Frontal cortex (tissue), 4 donors: ENCODE measurements around the gene FNBP1. TPM values are rescaled to one million over a fixed set of nuclear protein-coding genes. Genes with fewer than 3 reads are reported as not detected.
A peak's percentile ranks its signal among the peaks of the same experiment; 100 is the strongest.
"Not testable (repeated sequence)": the region's sequence is repeated elsewhere in the genome, so short reads cannot be mapped to it uniquely, and the experiment has no call there.

Experiments
- DNase-seq, 2 donors: peaks; one replicate each; pipeline ENCODE4 v3.0.0; 2012; ENCODE audit warnings: low spot score in 2 of 2
- FAIRE-seq: peaks from 2 replicates; lab custom pipeline; 2012; peaks lifted over from hg19 to GRCh38; lab: Jason Lieb, UNC
- total RNA-seq: library from RNA; depleted of rRNA; stranded (reverse); fragments of >200 nt; gene quantifications from one replicate; pipeline ENCODE4 v1.2.3, GENCODE V29; 2014
- donor health status: control.
- donor health status: control.
- donor health status: control.

Gene FNBP1
- total RNA-seq, 1 donor from 2014 or later = 49.7 TPM

DNA sequence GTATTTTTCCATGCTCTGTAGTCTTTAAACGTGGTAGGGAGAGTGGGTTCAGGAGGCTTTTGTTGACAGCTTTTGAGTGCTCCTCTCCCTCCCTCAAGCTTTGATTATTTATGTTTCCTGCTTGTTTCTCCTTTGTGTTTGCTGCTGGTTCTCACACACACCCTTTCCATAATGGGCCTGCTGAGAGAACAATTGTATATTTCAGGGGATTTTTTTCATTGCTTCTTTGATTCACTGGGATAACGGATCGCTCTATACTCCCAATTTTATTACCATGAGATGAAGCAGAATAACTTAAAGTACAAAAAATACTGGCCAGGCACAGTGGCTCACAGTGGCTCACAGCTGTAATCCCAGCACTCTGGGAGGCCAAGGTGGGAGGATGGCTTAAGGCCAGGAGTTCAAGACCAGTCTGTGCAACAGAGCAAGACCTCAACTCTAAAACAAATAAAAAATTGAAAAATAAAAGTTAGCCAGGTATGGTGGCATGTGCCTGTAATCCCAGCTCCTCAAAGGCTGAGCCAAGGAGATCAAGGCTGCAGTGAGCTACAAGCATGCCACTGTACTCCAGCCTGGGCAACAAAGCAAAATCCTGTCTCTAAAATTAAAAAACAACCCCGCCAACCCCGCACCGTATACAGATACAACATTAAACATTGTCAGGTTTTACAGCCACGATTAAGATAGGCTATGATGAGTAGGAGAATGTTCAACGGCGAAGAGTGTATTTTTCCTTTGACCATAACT lies 140.8 kb downstream of the FNBP1 start:
- no peak for FAIRE-seq
- DNase-seq = no peak

DNA sequence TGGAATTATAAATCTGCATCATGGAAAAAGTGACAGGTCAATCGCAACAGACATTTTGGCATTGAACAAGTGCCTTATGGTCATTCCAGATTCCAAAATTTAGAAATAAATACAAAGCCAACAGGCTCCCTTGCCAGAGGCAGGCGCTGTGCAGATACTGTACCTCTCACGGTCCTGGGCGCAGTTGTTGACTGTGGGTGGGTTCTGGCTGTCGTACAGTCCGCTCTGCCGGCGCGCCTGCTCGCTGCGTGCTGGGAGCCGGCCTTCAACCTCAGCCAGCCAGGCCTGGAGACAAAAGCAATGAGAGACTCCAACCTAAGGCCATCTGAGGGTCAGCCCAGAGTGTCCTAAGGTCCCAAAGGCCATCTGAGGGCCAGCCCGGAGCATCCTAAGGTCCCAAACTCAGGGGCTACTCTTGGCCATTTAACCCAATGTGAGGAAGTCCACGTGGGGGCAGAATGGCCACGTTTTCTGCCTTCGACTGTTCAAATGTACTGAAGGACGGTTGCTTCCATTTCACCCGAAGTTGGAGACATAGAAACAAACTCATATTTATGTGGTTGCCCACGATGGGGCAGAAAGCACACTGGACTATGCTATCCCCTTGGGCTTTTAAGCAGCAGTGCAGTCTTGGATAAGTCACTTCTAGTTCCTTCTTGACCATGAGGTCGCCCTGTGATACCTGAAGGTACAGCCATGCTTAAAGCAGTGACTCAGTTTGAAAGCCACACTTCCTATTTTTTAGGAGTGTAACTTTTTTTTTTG lies 142.5 kb downstream of the FNBP1 start:
- no peak for FAIRE-seq
- DNase-seq = no peak

DNA sequence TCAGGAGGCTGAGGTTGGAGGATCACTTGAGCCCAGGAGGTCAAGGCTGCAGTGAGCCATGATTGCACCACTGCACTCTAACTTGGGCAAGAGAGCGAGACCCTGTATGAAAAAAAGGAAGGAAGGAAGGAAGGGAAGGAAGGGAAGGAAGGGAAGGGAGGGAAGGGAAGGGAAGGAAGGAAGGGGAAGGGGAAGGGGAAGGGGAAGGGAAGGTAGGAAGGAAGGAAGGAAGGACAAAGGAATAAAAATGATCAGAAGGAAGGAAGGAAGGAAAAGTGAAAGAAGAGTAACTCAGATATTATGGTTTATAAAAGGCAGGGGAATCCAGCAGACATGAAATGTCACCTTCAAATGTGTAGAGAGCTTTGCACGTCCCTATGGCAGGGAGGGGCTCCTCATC lies 143.4 kb downstream of the FNBP1 start:
- no peak for FAIRE-seq
- DNase-seq = no peak

DNA sequence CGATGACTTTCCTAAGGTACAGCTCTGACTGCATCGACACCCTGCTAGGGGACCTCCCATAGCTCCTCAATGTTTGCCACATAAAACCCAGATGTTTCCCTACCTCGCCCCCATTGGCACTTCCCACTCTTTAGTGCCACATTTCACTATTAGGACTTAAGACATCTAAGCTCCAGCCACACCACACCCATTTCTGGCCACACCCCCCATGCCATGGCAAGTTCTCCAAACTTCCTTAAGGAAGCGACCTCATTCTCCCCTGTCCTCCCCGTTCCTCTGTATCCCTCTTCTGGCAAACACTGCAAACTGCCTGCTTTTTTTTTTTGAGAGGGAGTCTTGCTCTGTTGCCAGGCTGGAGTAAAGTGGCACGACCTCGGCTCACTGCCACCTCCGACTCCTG lies 144.8 kb downstream of the FNBP1 start:
- FAIRE-seq = no peak
- DNase-seq = no peak

DNA sequence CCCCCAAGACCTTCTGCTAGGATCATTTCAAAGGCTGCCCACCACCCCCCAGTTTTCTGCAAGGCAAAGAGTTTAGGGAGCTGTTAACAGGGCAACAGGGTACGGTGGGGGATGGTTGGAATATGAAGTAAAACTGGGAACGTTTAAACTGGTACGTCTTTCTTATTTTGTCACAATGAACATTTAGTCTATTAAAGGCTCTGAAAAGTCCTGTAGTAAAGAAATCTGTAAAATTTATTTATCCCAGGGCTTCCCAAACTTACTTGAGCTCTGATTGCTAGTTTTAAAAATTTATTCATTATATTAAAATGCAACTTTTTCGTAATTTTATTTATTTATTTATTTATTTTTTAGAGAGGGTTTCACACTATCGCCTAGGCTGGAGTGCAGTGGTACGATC lies 145.7 kb downstream of the FNBP1 start:
- DNase-seq (no peak), FAIRE-seq (no peak)

DNA sequence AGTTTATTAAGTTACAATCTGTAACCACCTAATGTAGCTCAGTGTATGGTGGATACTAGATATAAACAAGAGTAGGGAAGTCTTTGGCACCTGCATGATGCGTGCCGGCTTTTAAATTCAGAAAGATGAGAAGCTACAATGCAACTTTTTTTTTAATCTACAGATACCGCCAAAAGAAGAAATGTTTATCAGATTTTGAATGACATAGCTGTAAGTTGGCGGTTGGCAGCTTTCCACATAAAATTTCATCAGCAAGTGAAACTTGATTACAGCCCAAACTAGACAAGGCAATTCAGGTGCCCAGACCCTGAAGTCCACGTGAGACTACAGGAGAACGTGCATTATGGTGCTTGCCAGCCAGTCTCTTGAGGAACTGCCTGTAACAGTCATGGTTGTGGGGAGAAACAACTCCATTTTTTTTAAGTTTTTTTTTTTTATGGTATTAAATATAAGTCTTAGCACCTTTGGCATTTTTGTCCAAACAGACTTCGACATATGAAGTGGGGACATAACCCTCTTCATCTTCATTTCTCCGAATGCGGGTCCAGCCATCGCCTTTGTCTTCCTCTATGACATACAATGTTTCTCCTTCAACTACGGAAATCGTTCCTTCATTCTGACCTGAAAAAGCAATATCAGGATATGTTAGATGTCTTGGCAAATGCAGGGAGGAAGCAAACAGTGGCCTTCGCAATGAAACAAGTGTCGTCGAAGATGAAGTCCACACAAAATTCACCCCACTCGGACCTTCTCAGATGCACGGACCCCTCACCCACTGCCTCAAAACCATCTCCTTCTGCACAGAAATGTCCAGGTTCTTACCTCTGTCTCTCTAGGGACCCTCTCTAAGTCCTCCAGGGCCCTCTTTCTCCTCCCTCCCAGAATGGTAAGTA lies 147.4 kb downstream of the FNBP1 start:
- no peak for DNase-seq
- FAIRE-seq = no peak

DNA sequence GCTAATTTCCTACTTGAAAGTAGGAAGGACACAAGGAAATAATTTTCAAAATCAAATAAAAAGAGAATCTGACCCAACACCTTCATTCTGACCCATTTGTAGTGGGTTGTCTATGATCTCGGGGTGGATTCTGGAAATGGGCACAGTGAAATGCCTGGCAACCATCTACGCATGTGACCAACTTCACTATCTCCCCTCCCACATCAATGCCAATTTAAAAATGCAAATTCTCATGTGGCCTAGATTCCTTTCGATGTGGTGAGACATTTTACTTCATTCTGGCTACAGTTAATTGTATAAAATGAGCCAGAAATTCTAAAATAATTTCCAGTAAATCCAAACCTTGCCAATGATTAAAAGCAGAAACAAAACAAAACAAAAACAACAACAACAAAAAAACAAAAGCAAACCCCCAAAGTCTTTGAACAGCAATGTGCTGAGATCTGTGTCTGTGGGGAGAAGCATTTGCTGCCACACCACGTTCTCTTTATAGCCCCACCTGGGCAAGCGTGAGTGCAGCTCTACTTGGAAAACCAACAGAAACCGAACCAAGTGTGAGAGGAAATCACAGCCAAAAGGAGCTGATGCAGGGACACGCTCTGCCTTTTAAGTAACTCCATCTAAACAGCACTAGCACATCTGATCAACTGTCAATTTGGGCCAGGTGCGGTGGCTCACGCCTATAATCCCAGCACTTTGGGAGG lies 148.7 kb downstream of the FNBP1 start:
- FAIRE-seq (no peak), DNase-seq (no peak)

DNA sequence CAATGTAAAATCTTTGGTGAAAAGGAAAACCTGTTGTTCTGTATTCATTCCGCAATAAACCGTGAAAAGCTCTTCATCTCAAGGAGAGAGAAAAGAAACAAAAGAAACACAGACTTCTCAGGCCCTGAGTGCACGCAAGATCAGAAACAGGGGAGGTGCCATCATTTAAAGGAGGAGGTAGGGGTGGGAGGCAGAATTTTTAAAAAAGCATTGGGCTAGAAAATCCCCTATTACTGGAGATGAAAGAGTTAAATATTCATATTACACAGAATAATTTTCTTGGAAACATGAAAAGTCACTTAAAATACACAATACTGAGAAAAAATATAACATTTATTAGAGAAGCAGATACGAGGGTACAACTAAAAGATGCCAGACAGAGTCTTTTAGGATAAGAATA lies 151.4 kb downstream of the FNBP1 start:
- FAIRE-seq (no peak), DNase-seq (no peak)

DNA sequence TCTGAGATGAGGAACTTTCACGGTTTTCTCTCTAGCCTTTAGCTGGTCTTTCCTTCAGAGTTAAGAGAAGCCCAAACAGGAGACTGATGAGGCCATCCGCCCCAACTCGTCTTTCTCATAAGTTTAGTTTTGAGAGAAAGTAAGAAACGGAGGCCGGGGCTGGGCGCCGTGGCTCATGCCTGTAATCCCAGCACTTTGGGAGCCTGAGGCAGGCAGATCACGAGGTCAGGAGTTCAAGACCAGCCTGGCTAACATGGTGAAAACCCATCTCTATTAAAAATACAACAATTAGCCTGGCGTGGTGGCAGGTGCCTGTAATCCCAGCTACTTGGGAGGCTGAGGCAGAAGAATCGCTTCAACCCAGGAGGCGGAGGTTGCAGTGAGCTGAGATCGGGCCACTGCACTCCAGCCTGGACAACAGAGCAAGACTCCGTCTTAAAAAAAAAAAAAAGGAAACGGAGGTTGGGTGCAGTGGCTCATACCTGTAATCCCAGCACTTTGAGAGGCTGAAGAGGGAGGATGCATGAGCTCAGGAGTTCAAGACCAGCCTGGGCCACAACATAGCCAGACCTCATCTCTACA lies 152.2 kb downstream of the FNBP1 start:
- not testable (repeated sequence) for DNase-seq, FAIRE-seq

DNA sequence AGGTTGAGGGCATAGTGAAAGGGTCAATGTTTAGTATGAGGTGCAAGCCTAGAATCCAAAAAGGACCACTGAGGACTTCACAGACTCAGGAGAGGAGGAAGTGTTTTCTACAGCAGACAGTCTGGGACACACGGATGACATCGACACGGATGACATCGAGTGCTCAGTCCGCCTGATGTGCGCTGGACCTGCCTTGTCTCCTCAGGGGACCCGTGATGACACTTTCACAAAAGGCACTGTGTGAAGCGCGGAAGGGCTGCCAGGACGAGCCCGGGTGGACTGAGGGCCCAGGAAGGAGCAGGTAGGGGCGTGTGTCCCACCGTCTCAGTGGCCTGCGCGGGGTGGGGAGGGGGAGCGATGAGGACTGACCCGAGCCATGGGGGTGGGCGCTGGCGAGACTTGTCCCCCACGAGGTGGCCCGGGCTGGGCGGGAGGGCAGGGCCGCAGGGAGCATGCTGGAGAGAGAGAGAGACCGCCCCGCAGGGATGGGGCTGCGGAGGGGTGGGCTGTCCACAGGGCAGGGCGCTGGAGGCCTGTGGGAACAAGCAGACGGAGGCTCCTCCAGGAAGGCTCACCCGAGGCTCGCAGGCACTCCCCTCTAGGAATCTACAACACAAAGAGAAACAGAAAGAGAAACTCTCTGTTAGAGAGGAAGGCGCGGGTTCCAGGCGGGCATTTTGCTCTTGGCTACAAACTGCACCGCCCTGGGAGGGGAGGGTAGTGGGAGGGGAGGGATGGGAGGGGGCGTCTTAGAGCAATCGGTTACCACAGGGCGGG lies 152.9 kb downstream of the FNBP1 start:
- no peak for FAIRE-seq
- DNase-seq = no peak

DNA sequence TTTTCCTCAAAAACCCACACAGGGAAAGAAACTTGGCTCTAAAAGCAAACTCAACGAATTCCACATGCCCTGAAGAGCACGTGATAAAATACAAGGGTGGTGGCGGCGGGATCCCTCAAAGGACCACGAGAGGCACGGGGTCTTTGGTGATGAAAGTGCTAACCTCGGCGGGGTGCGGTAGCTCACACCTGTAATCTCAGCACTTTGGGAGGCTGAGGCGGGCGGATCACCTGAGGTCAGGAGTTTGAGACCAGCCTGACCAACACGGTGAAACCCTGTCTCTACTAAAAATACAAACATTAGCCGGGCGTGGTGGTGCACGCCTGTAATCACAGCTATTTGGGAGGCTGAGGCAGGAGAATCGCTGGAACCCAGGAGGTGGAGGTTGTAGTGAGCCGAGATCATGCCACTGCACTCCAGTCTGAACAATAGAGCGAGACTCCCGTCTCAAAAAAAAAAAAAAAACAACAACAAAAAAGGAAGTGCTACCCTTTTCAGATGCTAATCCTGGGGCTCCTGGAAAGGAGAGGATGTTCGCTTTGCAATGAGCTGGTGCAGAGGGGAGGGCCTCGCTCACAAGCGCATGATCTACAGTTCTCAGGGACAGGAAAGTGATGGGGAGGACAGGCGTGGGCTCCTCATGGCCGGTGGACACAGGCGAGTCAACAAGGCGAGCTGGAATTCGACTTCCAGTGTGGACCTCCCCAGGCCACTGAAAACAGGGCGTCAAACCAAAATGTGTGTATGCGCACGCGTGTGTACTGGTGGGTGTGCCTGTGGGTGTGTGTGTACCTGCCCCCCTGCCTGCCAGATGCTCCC lies 153.7 kb downstream of the FNBP1 start:
- no peak for FAIRE-seq
- DNase-seq = no peak

DNA sequence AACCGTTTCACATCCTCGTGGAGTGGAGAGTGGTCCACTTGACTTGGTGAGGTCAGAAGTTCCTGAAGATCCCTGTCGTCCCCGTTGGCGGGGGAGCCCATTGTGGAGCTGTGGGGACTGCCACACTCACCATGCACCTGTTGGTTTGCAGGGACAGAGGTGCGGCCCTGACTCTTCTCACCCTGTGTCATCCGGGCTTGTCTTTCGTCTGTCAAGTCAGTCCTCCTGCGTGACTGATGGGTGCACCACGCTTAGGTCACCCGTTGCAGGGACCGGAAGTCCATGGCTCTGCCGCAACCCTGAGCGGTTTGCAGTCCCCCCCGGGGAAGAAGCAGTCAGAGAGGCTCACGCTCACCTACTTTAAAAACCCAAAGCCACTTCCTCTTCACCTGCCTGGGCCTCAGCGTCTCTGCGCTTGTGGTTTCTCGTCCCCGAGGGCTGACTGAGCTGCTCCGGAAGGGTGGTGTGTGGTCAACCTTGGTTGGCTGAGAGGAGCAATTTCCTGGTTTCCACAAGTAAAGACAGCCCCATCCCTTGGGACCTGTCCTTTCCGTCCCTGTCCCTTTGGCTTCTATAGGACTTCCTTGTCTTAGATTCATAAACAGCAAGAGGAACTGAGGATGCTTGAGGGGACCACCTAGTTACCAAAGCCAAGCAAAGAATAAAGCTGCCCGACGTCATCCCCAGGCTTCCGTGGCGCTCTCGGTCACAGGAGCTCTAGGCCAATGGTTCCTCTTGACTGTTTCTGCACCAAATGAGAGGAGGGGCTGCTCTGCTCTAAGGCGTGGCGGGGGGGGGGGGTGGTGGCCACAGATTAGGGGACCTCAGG lies 154.5 kb downstream of the FNBP1 start:
- DNase-seq (no peak), FAIRE-seq (no peak)

DNA sequence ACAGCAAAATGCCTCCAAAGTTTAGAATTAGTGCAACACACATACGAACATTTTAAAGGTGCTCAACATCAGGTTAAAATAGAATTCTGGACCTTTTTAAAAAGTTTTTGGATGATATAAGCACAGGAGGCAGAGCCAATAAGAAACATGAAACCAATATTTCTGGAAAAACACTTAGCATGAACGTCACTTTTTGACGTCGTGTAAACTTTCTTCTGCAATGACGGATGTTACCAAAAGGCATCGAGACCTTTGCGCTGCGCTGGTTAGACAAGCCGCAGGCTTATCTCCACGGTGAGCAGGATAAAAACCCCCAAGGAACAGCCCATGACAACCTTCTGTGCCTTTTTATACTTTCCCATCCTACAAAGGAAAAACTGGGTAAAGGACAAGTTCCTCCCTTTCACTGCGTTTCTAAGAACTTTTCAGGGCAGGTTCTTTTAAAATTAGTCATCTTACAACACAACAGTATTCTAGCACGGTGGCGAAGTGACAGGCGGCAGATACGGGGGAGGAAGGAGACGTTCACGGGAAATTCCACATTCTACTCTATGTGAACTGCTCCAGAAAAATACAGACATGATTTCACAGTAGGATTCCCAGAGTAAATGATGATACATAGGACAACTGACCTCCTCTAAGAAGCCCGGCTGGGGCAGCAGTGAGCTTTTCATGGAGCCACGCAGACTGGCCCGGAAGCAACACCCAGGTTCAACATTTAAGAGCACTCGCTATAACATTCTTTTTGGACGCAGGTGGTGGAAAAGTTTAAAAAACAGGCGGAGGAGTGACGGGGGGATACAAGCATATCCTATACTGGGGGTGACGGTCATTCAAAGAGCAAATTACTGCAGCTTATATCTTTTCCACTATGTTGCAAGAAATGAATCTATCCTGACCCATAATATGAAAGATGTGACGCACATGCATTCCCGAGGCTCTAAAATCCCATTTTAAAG lies 155.4 kb downstream of the FNBP1 start:
- no peak for DNase-seq

DNA sequence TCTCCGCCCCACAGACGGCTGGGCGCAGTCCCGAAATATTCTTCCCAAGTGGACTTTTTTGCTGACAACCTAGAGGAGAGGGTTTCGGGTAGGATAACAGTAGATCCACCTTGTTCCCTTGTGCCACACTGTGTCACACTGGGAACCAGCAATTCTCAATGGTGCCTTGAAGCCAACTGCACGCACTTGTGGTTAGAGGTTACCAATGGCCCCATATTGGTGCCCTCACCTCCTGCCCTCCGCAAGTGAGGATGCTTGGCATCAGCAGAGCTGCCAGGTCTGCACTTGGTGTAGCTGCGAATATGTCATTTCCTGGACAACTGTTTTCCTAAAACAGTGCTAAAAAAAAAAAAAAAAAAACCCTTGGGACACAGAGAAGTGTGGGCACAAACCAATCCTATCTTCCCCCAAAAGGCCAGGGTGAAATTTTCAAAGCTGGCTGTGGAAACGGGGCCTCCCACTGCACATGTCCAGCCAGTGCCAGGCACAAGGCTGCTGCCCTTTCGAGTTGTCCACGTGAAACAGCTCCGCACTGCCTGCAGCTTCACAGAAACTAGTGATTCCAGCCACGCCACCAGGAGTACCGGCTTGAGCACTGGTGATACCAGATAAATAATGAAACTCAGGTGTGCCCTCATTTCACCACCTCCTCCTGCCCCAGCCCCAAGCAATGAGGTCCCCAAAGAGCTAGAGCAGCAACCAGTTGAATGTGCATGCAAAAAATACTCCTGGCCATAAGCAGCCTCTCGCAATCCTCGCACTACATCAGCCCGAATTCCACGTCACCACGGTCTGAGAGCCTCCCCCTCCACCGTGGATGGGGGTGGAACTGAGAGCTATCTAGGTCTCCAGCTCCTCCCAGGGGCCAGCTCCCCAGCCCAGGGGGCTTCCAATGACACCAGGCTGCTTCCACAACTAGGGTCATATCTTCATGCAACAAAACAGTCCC lies 156.5 kb downstream of the FNBP1 start:
- FAIRE-seq = no peak
- DNase-seq = no peak

More for the DNA sequence above, 155.4 kb downstream of the FNBP1 start:
- FAIRE-seq = no peak

DNA sequence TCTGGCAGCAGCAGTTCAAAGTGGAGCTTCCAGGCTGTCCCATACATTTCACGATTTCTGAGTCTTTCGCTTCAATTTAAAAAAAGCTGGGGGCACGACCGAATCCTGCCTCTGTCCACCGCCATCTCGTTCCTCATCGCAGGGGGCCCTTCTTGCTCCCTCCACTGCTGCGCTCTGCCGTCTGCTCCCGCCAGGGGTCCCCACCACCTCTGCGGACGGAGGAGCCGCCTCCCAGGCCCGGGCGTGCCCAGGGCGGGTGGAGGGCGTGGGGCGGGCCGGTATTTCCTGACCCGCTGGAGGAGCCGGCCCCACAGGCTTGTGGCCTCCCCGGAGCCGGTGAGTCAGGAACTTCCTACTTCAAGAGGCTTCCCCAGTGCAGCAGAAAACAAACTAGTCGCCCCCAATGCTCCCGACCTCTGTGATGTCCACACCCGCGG lies 157.3 kb downstream of the FNBP1 start:
- FAIRE-seq (no peak), DNase-seq (peak; percentile 74 to 82)
